ENCODE data around the gene TFR2.

TFR2 gene

GRCh38 chr7:100611983-100612729 is 29.2 kb downstream of the TFR2 start, which contains the start of gene MOSPD3:
Gene MOSPD3 (plus strand): TSS chr7:100612540. CDS start chr7:100612792, 252 bp downstream.
- DNase-seq = peak; percentile 99

- DNase-seq = no peak
Measured at GRCh38 chr7:100609958-100610357, 31.4 kb downstream of the TFR2 start.

GRCh38 chr7:100607111-100607510 is 34.2 kb downstream of the TFR2 start:
- DNase-seq = no peak

GRCh38 chr7:100606313-100606712 is 35.0 kb downstream of the TFR2 start:
- no peak for DNase-seq

- DNase-seq = peak; percentile 38
Measured at GRCh38 chr7:100604976-100605911, 36.1 kb downstream of the TFR2 start.

- DNase-seq = peak; percentile 74
Measured at GRCh38 chr7:100604028-100604975, 37.0 kb downstream of the TFR2 start.

- no peak for DNase-seq
Measured at GRCh38 chr7:100603726-100604027, 37.7 kb downstream of the TFR2 start.

- DNase-seq = no peak
Measured at GRCh38 chr7:100602889-100603725, 38.2 kb downstream of the TFR2 start.

- no peak for DNase-seq
Measured at GRCh38 chr7:100600730-100601038, 40.7 kb downstream of the TFR2 start.

- no peak for DNase-seq
Measured at GRCh38 chr7:100599911-100600729, 41.2 kb downstream of the TFR2 start.

- DNase-seq = no peak
Measured at GRCh38 chr7:100598425-100598824, 42.9 kb downstream of the TFR2 start.

GRCh38 chr7:100595188-100595587 is 46.2 kb downstream of the TFR2 start:
- DNase-seq = no peak

GRCh38 chr7:100591596-100591995 is 49.8 kb downstream of the TFR2 start:
- no peak for DNase-seq

GRCh38 chr7:100590077-100590737 is 51.1 kb downstream of the TFR2 start:
- DNase-seq = no peak

- no peak for DNase-seq
Measured at GRCh38 chr7:100589341-100589947, 51.9 kb downstream of the TFR2 start.

- DNase-seq = no peak
Measured at GRCh38 chr7:100588438-100588837, 52.9 kb downstream of the TFR2 start.

GRCh38 chr7:100586266-100587025 is 54.9 kb downstream of the TFR2 start, which contains the start of gene FBXO24:
Gene FBXO24 (plus strand): TSS chr7:100586328. CDS start chr7:100586626, 298 bp downstream.
- DNase-seq = peak; percentile 100

GRCh38 chr7:100585511-100586265 is 55.7 kb downstream of the TFR2 start, which contains the start of gene LRCH4:
Gene LRCH4 (minus strand): TSS chr7:100586129. CDS start chr7:100586100, 29 bp downstream.
- peak; percentile 62 for DNase-seq

Measured in activated CD4-positive, alpha-beta T cell treated with anti-CD3 and anti-CD28 coated beads, Interleukin-2, Interleukin-6, amounts not matched to agents 100 ng/mL and 50 ng/mL, durations not matched to agents 16 hours and 8 hours (primary cell).